ENCODE results near the gene PCBD1.

PCBD1 gene

GRCh38 chr10:70934701-70935100 lies 46.3 kb upstream of the PCBD1 start:
- H3K36me3 ChIP-seq = no peaks in the 10 kb centered on the region
- no peaks in the 10 kb centered on the region for H3K27me3 ChIP-seq (ENCODE audit: insufficient read depth, low read depth, severe bottlenecking)
- H3K4me3 ChIP-seq (ENCODE audit: low read depth, low read length) = no peak overlapping the region
- no peak for DNase-seq
- H3K27ac ChIP-seq = no peak overlapping the region
- H3K9me3 ChIP-seq (ENCODE audit: severe bottlenecking) = no peaks in the 10 kb centered on the region
- TF ChIP-seq CTCF (IDR thresholded peaks at IDR 0.05; ENCODE audit: low read depth, low read length) = no peak

- H3K9me3 ChIP-seq (ENCODE audit: severe bottlenecking) = no peaks in the 10 kb centered on the region
- H3K27me3 ChIP-seq (ENCODE audit: insufficient read depth, low read depth, severe bottlenecking) = no peaks in the 10 kb centered on the region
- peak overlapping the region; percentile 55 for H3K27ac ChIP-seq
- H3K36me3 ChIP-seq = no peaks in the 10 kb centered on the region
- no peak overlapping the region for H3K4me3 ChIP-seq (ENCODE audit: low read depth, low read length)
- TF ChIP-seq CTCF (IDR thresholded peaks at IDR 0.05; ENCODE audit: low read depth, low read length) = no peak
- DNase-seq = no peak
Measured at GRCh38 chr10:70932392-70933196, 44.2 kb upstream of the PCBD1 start.

- H3K27ac ChIP-seq = no peak overlapping the region; the same call in 1 of the 2 replicates
- no peaks in the 10 kb centered on the region for H3K36me3 ChIP-seq
- peak; percentile 29; the same call in 1 of the 2 replicates for TF ChIP-seq CTCF (IDR thresholded peaks at IDR 0.05; ENCODE audit: low read depth, low read length)
- no peak overlapping the region for H3K4me3 ChIP-seq (ENCODE audit: low read depth, low read length)
- H3K27me3 ChIP-seq (ENCODE audit: insufficient read depth, low read depth, severe bottlenecking) = no peaks in the 10 kb centered on the region
- DNase-seq = no peak
- no peaks in the 10 kb centered on the region for H3K9me3 ChIP-seq (ENCODE audit: severe bottlenecking)
Measured at GRCh38 chr10:70931168-70931815, 42.9 kb upstream of the PCBD1 start.

- H3K27me3 ChIP-seq (ENCODE audit: insufficient read depth, low read depth, severe bottlenecking) = no peaks in the 10 kb centered on the region
- peak overlapping the region; percentile 8; the same call in 1 of the 2 replicates for H3K27ac ChIP-seq
- H3K9me3 ChIP-seq (ENCODE audit: severe bottlenecking) = no peaks in the 10 kb centered on the region
- TF ChIP-seq CTCF (IDR thresholded peaks at IDR 0.05; ENCODE audit: low read depth, low read length) = no peak
- DNase-seq = peak; percentile 59
- H3K4me3 ChIP-seq (ENCODE audit: low read depth, low read length) = no peak overlapping the region
- no peaks in the 10 kb centered on the region for H3K36me3 ChIP-seq
Measured at GRCh38 chr10:70930263-70931000, 42.1 kb upstream of the PCBD1 start.

- H3K4me3 ChIP-seq (ENCODE audit: low read depth, low read length) = no peak overlapping the region
- H3K9me3 ChIP-seq (ENCODE audit: severe bottlenecking) = no peaks in the 10 kb centered on the region
- no peaks in the 10 kb centered on the region for H3K27me3 ChIP-seq (ENCODE audit: insufficient read depth, low read depth, severe bottlenecking)
- no peaks in the 10 kb centered on the region for H3K36me3 ChIP-seq
- TF ChIP-seq CTCF (IDR thresholded peaks at IDR 0.05; ENCODE audit: low read depth, low read length) = no peak
- no peak for DNase-seq
- H3K27ac ChIP-seq = peak overlapping the region; percentile 57
Measured at GRCh38 chr10:70928140-70928539, 39.8 kb upstream of the PCBD1 start.

Data from WERI-Rb-1 (cell line).